Activated T-cell treated with anti-CD3 and anti-CD28 coated beads, Interleukin-2, amount 50 U/mL, for 24 hours (primary cell): ENCODE results near the gene BABAM2.

ENCODE experiments used
- DNase-seq: peaks from one replicate; pipeline ENCODE4 v3.0.0-alpha.2; 2020
- H3K27ac Mint-ChIP-seq: 2 replicates; pipeline ENCODE4 v1.8.0; 2020; ENCODE audit warnings: mild to moderate bottlenecking, mixed read lengths
- H3K27me3 Mint-ChIP-seq: 2 replicates; pipeline ENCODE4 v1.8.0; 2020; ENCODE audit warnings: mixed read lengths
- H3K36me3 Mint-ChIP-seq: 2 replicates; pipeline ENCODE4 v1.8.0; 2020; ENCODE audit warnings: low read depth, mixed read lengths
- H3K4me1 Mint-ChIP-seq: 2 replicates; pipeline ENCODE4 v1.8.0; 2020; ENCODE audit warnings: low read depth, mixed read lengths
- H3K4me3 Mint-ChIP-seq: 2 replicates; pipeline ENCODE4 v1.8.0; 2020; ENCODE audit warnings: mild to moderate bottlenecking, moderate library complexity, mixed read lengths
- H3K9me3 Mint-ChIP-seq: 2 replicates; pipeline ENCODE4 v1.8.0; 2020; ENCODE audit warnings: mixed read lengths

BABAM2 gene

DNA sequence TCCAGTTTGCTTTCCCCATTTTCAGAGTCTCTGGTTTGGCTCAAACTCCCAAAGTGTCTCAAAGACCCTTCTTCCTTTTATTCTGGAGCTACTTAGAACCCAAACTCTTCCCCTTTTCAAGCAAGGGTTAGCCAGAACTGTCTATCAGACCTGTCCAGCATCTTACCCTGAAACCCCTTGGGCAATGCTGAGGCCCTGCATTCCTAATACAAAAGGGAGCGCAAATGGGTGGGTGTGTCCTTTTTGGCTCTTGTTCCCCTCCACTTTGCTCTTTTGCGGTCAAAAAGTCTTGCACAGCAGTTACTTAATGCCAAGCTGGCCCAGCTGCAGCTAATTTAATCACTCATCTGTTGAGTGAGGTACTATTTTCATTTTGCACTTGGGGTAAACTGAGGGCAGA lies 270.9 kb downstream of the BABAM2 start:
- Mint-ChIP-seq H3K36me3 (peaks cover 21% of the 10 kb centered on the region), H3K27me3 (no peaks in the 10 kb centered on the region), H3K9me3 (no peaks in the 10 kb centered on the region), H3K27ac (no peak overlapping the region), H3K4me3 (no peak overlapping the region), H3K4me1 (no peaks in the 10 kb centered on the region)
- no peak for DNase-seq

DNA sequence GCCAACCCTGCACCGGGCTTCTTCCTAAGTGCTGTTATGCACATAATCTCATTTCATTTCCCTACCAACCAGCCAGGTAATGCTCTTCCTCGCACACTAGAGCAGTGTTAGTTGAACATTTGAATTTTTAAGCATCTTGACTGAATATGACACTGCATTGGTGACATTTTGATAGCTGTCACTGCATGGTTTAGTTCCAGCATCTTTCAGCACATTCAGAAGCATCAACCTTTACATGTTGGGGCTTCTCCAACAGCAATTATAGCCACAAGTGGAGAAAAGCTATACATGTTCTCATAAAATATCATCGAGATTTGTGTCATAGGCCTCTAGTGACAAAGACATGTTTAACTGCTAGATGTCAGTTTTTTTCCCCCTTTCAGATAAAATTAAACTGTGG lies 272.0 kb downstream of the BABAM2 start:
- Mint-ChIP-seq H3K27me3 (no peaks in the 10 kb centered on the region), H3K9me3 (no peaks in the 10 kb centered on the region), H3K4me3 (no peak overlapping the region), H3K36me3 (peaks cover 15% of the 10 kb centered on the region), H3K27ac (no peak overlapping the region), H3K4me1 (no peaks in the 10 kb centered on the region)
- no peak for DNase-seq

DNA sequence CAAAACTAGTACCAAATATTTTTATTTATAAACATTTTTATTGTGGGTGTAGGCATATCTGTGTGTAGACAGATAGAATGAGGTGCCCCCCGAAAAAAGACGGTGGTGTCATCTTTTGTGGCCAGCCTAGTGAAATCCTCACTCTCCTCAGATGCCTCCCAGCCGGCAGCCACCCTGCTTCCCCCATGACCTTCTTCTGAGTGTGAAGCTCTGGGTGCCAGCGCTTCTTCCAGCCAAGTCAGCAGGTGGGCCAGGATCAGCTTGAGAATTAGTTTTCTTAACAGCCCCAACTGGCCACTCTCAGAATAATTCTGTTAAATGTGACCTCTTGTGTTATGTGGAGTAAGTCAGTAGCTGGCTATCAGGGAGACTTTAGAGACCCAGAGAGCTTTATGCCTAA lies 272.5 kb downstream of the BABAM2 start:
- H3K4me1 Mint-ChIP-seq: no peaks in the 10 kb centered on the region
- H3K27ac Mint-ChIP-seq: no peak overlapping the region
- no peaks in the 10 kb centered on the region for H3K27me3 Mint-ChIP-seq
- H3K36me3 Mint-ChIP-seq: peaks cover 15% of the 10 kb centered on the region
- no peak for DNase-seq
- no peak overlapping the region for H3K4me3 Mint-ChIP-seq
- no peaks in the 10 kb centered on the region for H3K9me3 Mint-ChIP-seq

DNA sequence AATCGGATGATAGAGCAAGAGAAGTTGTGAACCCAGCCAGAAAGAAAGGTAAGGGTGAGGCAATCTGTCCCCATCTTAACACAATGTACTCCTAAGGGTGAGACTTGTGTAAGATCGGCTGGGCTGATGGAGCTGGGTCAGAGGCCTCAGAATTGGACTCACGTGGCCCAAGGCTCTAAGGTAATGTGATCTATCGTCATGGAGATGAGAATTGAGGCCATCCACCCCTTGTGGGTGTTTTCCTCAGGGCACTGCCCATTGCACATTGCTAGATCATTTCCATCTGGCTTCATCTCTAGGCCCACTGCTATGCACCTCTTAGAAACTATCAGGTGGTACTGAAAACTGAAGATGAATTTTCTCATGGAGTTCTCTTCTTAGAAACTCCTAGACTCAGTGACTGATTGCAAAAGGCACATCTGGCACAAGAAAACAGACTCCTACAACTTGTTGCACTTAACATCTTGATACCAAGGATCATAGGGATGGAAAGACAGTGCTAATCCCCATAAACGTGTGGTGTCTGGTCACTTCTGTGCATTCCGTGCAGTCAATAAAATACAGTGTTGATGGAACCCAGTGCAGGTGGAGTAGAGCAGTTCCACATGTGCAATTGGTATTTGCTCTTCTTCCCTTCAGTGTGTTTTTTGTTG lies 273.2 kb downstream of the BABAM2 start:
- Mint-ChIP-seq H3K27ac (no peak overlapping the region), H3K4me1 (no peaks in the 10 kb centered on the region), H3K4me3 (no peak overlapping the region), H3K27me3 (no peaks in the 10 kb centered on the region), H3K36me3 (peaks cover 15% of the 10 kb centered on the region), H3K9me3 (no peaks in the 10 kb centered on the region)
- DNase-seq: no peak

DNA sequence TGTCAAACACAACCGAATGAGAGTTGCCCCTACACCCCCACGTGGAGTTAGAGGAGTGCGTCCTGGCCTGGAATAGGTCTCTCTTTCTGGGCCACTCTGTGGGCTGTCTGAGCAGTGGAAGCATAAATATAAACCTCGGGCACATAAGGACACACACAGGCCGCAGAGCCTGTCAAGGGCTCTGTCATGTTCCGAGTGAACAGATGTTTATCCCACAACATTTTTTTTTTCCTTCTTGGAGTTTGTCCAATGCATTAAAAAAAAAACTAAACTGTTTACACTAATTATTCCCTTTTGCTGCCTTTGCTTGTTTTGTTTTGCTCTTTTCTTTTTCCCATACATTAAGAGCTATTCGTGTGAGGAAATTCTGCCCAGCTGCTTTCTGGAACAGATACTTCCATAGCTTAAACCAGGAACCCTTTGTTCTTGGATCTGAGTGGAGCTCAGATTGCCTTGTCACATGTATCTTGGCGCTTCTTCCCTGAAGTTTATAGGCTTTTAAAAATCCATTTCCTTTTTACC lies 273.8 kb downstream of the BABAM2 start:
- no peaks in the 10 kb centered on the region for H3K27me3 Mint-ChIP-seq
- no peaks in the 10 kb centered on the region for H3K9me3 Mint-ChIP-seq
- no peak overlapping the region for H3K27ac Mint-ChIP-seq

DNA sequence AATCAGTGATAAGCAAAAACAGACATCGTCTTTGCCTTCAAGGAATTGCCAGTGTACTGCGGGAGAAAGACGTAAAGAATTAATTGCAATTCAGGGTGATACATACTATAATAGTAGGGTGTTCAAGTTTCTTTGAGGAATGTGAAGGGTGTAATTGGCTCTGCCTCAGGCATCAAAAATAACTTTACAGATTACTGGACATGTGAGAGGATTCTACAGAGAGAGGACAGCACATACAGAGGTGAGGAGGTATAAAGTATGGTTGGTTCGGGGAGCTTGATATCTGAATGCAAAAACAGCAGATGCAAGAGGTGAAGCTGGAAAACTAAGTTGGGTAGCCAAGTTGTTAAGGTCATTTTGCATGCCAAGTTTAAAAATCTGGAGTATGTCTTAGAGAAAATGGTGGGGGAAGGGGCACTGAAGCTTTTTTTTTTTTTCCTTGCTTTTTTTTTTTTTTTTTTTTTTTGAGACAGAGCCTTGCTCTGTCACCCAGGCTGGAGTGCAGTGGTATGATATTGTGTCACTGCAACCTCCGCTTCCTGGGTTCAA lies 274.6 kb downstream of the BABAM2 start:
- Mint-ChIP-seq H3K4me3 (no peak overlapping the region), H3K36me3 (peaks cover 11% of the 10 kb centered on the region), H3K27ac (no peak overlapping the region), H3K27me3 (no peaks in the 10 kb centered on the region), H3K4me1 (no peaks in the 10 kb centered on the region), H3K9me3 (no peaks in the 10 kb centered on the region)
- no peak for DNase-seq

More for the DNA sequence above, 273.8 kb downstream of the BABAM2 start:
- Mint-ChIP-seq H3K4me3 (no peak overlapping the region), H3K36me3 (peaks cover 12% of the 10 kb centered on the region), H3K4me1 (no peaks in the 10 kb centered on the region)
- no peak for DNase-seq

DNA sequence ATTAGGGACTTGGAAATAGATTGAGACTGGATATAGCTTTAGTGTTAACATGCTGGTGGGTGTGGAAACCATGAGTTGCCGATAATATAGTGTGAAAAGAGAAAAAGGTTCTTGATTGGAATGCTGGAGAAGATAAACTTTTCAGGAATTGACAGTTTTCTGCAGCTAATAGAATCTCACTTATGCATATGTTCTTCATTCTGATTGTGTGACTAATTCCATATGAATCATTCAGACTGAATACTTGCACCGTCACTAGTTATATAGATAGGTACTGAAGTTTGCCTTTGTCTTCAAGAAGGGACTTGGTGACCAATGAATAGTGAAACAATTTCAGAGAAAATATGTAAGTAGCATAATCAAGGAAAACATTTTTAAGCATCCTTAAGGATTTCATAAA lies 276.4 kb downstream of the BABAM2 start:
- H3K4me1 Mint-ChIP-seq: no peaks in the 10 kb centered on the region
- H3K27ac Mint-ChIP-seq: no peak overlapping the region
- no peaks in the 10 kb centered on the region for H3K27me3 Mint-ChIP-seq
- peaks cover 10% of the 10 kb centered on the region for H3K36me3 Mint-ChIP-seq
- H3K9me3 Mint-ChIP-seq: no peaks in the 10 kb centered on the region
- no peak overlapping the region for H3K4me3 Mint-ChIP-seq
- DNase-seq: no peak

DNA sequence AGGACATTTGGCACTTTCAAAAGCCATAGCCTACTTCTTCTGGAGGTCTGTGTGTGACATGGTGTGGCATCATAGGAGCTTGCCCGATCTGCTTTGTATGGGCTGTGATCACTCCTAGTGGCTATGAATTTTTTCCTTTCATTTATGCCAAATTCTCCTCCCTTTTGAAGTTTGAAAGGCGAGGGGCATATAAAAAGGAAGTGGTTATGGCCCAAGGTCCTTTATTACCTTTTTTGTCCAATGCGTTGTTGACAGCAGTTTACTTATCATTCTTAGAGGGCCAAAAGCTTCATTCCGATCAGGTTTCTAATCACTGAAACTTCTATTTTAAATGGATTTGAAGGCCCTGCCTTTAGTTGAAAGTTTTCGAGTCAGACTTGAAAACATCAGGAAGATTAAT lies 277.8 kb downstream of the BABAM2 start:
- no peak for DNase-seq
- Mint-ChIP-seq H3K27me3 (no peaks in the 10 kb centered on the region), H3K9me3 (no peaks in the 10 kb centered on the region), H3K4me1 (no peaks in the 10 kb centered on the region), H3K27ac (no peak overlapping the region), H3K36me3 (peaks cover 10% of the 10 kb centered on the region), H3K4me3 (no peak overlapping the region)

DNA sequence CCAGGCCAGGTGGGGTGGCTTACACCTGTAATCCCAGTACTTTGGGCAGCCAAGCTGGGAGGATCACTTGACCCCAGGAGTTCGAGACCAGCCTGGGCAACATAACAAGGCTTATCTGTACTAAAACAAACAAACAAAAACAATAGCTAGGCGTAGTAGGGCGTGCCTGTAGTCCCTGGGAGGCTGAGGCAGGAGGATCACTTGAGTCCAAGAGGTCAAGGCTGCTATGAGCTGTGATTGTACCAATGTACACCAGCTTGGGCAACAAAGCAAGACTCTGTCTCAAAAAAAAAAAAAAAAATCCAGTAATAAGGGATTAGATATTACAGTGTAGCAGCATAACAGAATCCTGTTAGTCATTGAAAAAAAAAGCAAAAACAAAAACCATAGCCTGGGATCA lies 279.0 kb downstream of the BABAM2 start:
- H3K36me3 Mint-ChIP-seq: peaks cover 5% of the 10 kb centered on the region

DNA sequence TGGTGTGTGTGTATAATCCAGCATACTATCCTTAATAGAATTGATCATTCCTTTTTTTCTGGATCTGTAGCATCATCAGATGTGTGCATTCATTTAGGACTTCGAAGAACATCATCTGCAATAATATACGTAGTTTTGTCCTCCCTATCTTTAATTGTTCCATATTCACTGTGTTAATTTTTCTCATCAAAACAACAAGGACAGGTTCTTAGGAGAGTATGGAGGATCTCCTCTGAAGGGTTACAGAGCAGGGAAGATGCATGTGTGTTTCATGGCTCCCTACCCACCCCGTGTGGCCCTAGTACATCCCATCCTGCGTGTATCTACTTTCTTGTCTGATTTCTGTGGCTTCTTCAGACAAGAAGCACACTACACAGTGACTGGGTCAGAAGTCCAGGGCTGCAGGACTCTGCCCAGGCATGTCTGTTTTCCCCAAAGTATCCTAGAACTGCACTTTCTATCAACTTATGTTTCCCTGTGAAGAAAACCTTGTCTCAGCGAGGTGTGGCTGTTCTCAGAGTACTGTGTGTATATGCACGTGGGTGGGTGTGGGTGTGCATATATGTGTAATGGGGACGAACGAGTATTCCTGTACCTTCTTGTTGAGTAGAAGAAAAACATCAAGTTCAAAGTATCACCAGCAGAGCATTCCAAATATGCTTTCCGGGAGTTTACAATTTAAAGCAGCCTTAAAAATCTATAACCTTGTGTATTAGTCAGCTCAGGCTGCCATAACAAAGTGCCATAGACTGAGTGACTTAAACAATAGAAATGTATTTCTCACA lies 281.8 kb downstream of the BABAM2 start:
- Mint-ChIP-seq H3K9me3 (peaks cover 14% of the 10 kb centered on the region), H3K27ac (no peak overlapping the region), H3K27me3 (no peaks in the 10 kb centered on the region), H3K36me3 (peaks cover 21% of the 10 kb centered on the region), H3K4me3 (no peak overlapping the region), H3K4me1 (peaks cover 4% of the 10 kb centered on the region)
- DNase-seq: no peak

More for the DNA sequence above, 279.0 kb downstream of the BABAM2 start:
- no peaks in the 10 kb centered on the region for H3K4me1 Mint-ChIP-seq
- H3K9me3 Mint-ChIP-seq: no peaks in the 10 kb centered on the region
- DNase-seq: no peak
- H3K27me3 Mint-ChIP-seq: no peaks in the 10 kb centered on the region
- H3K4me3 Mint-ChIP-seq: no peak overlapping the region
- no peak overlapping the region for H3K27ac Mint-ChIP-seq

DNA sequence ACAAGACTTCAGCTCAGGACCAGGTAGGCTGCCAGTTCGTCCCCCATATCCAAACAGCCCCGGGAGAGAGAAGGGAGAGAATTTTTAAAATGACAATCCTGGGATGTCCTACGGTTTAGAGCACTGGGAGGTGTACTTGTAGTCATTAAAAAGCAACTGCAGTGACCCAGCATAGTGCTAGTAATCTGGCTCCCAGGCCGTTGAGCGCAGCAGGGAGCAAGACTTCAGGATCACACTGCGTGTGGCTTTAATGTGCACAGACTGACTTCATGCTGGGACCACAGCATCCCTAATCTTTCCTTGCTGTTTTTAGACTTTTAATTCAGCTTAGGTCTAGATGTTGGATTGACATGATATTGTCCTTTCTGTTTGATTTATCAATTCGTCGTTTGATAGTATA lies 282.8 kb downstream of the BABAM2 start:
- Mint-ChIP-seq H3K4me1 (peaks cover 5% of the 10 kb centered on the region), H3K36me3 (peaks cover 24% of the 10 kb centered on the region), H3K27ac (no peak overlapping the region), H3K4me3 (no peak overlapping the region), H3K9me3 (peaks cover 21% of the 10 kb centered on the region), H3K27me3 (no peaks in the 10 kb centered on the region)
- no peak for DNase-seq

DNA sequence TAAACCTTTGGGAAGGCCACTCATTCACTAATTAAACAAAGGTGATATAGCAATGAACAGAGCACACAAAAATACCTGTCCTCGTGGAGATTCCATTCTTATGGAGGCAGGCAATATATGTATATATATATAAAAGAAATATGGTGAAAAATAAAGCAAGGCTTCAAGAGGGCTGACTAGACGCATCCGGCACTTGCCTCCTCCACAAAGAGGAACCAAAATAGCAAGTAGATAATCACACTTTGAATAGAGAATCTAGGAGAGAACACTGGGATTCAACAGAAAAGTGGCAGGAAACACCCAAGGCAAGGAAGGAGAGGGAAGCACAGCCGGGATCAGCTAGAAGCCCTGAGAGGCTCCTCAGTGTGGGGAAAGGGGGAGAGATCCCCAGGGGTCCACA lies 283.7 kb downstream of the BABAM2 start:
- H3K27ac Mint-ChIP-seq: no peak overlapping the region
- DNase-seq: no peak
- peaks cover 24% of the 10 kb centered on the region for H3K36me3 Mint-ChIP-seq
- no peaks in the 10 kb centered on the region for H3K27me3 Mint-ChIP-seq
- peaks cover 5% of the 10 kb centered on the region for H3K4me1 Mint-ChIP-seq
- no peak overlapping the region for H3K4me3 Mint-ChIP-seq
- H3K9me3 Mint-ChIP-seq: peaks cover 22% of the 10 kb centered on the region

DNA sequence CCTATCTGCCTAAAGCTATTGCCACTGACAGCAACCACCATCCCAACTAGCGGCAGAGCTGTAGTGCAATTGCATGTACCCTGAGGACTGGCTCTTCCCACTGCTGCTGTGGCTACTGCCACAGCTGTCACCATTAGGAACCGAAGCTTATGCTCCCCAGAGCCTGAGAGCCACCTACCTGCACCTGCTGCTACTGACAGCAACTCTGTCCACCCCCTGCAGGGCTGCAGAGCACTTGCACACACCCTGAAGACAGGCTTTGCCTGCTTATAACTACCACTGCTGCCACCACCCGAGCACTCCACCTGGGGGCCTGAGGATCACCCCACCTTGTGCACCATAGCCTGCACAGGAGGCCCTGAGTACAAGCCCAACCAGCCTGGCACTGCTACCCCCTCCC lies 284.5 kb downstream of the BABAM2 start:
- Mint-ChIP-seq H3K36me3 (peaks cover 24% of the 10 kb centered on the region), H3K27ac (no peak overlapping the region), H3K27me3 (no peaks in the 10 kb centered on the region), H3K4me3 (no peak overlapping the region), H3K4me1 (peaks cover 5% of the 10 kb centered on the region), H3K9me3 (peaks cover 22% of the 10 kb centered on the region)
- DNase-seq: no peak

DNA sequence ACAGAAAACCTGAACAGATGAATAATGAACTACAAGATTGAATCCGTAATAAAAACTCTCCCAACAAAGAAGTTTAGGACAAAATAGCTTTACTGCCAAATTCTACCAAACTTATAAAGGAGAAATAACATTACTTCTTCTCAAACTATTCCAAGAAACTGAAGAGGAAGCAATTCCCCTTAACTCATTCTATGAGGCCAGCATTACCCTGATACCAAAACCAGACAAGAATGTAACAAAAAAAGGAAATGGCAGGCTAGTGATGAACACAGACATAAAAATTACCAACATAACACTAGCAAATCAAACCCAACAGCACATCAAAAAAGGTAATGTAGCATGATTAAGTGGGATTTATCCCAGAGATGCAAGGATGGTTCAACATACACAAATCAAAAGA lies 288.4 kb downstream of the BABAM2 start:
- H3K9me3 Mint-ChIP-seq: peaks cover 22% of the 10 kb centered on the region
- H3K36me3 Mint-ChIP-seq: peaks cover 24% of the 10 kb centered on the region
- H3K4me3 Mint-ChIP-seq: no peak overlapping the region
- H3K27ac Mint-ChIP-seq: no peak overlapping the region
- no peaks in the 10 kb centered on the region for H3K27me3 Mint-ChIP-seq
- no peak for DNase-seq
- peaks cover 5% of the 10 kb centered on the region for H3K4me1 Mint-ChIP-seq

DNA sequence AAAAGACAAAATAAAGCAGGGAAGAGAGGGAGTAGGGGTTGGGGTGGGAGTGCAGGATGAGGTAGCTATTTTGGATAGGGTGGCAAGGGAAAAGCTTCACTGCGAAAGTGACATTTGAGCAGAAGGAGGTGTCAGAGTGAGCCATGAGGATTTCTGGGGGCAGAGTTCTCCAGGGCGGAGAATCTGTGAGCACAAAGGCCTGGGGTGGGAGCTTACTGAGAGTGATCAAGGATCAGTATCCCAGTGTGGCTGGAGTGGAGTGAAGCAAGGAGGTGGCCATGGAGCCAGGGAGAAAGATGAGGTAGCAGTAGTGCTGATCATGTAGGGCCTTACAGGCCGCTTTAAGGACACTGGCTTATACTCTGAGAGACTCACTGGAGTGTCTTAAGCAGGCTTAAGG lies 291.3 kb downstream of the BABAM2 start:
- Mint-ChIP-seq H3K27me3 (no peaks in the 10 kb centered on the region), H3K36me3 (peaks cover 8% of the 10 kb centered on the region), H3K4me3 (no peak overlapping the region), H3K9me3 (peaks cover 12% of the 10 kb centered on the region), H3K4me1 (peaks cover 5% of the 10 kb centered on the region), H3K27ac (no peak overlapping the region)
- no peak for DNase-seq
